ENCODE data around the gene GTF2I. TPM values are rescaled to one million over a fixed set of nuclear protein-coding genes. Genes with fewer than 3 reads are reported as not detected.

Gene GTF2I
- total RNA-seq, 1 experiment from 2014 or later: 357 TPM

DNA sequence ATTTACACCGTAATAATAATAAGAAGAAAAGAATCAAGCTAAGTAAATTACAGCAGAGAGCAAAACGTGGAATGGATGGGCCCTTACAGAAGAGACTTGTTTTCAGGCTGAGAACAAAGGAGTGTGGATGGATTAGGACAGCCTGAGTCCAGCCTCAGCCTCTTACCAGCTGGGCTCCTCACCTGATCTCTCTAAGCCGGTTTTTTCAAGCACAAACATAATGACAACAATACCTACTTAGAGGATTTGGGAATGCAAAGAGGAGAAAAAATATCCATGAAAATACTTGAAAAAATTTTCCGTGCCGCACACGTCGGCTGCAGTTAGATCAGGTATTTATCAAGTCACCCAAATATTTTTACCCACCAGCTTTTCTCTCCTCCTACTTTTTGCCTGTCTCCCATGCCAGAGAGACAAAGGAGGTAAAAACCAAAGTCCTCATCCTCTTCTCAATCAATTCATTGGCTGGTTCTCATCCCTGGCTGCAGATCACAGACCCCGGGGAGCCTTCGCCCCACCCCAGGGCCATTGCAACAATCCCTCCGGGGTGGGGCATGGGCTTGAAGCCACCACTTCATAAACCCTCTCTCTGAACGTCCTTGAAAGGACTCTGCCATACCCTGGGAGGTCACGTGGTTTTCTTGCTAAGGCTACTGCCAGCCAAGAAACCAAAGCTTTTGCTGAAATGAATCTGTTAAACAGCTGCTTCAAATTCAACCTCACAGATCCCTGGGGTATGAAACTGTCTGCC, 29.7 kb upstream of the GTF2I start:
- peak overlapping the region; percentile 31 for H4K8ac ChIP-seq (replicated peaks; ENCODE audit: insufficient read length, low read depth, low read length)
- TF ChIP-seq, protein P1, sequence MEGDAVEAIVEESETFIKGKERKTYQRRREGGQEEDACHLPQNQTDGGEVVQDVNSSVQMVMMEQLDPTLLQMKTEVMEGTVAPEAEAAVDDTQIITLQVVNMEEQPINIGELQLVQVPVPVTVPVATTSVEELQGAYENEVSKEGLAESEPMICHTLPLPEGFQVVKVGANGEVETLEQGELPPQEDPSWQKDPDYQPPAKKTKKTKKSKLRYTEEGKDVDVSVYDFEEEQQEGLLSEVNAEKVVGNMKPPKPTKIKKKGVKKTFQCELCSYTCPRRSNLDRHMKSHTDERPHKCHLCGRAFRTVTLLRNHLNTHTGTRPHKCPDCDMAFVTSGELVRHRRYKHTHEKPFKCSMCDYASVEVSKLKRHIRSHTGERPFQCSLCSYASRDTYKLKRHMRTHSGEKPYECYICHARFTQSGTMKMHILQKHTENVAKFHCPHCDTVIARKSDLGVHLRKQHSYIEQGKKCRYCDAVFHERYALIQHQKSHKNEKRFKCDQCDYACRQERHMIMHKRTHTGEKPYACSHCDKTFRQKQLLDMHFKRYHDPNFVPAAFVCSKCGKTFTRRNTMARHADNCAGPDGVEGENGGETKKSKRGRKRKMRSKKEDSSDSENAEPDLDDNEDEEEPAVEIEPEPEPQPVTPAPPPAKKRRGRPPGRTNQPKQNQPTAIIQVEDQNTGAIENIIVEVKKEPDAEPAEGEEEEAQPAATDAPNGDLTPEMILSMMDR (conservative IDR thresholded peaks at IDR 0.05): no peak
- H2AFZ ChIP-seq (ENCODE audit: low read length): no peak overlapping the region
- peak overlapping the region; percentile 63 for H4K5ac ChIP-seq (ENCODE audit: insufficient read length, low read depth, low read length)
- H3K4me1 Mint-ChIP-seq: peaks cover 21 to 34% of the 10 kb centered on the region in 2 experiments
- H3K18ac ChIP-seq (ENCODE audit: insufficient read length, low read depth, low read length): peak overlapping the region; percentile 64
- no peaks in the 10 kb centered on the region for H3K27me3 ChIP-seq (ENCODE audit: insufficient read depth, low read length)
- H3K4me1 ChIP-seq (ENCODE audit: insufficient read depth, low read length): no peaks in the 10 kb centered on the region; the same call in 1 of the 2 replicates
- H3K27ac ChIP-seq (ENCODE audit: insufficient read length, low read depth, low read length): peak overlapping the region; percentile 18
- no peak overlapping the region for H3K4ac ChIP-seq (ENCODE audit: low read depth, low read length)
- H3K27me3 Mint-ChIP-seq (ENCODE audit: low read depth): no peaks in the 10 kb centered on the region
- H2BK120ac ChIP-seq (ENCODE audit: low read depth, low read length, poor library complexity, severe bottlenecking): no peak overlapping the region
- peak; percentile 47 for DNase-seq
- H2BK20ac ChIP-seq (ENCODE audit: low read depth, low read length, poor library complexity, severe bottlenecking): no peak overlapping the region
- H3K4me3 Mint-ChIP-seq: peak overlapping the region; percentile 35 to 71
- H3K23me2 ChIP-seq (ENCODE audit: insufficient read length, low read depth, low read length, poor library complexity, severe bottlenecking): no peaks in the 10 kb centered on the region
- no peak overlapping the region for H2BK12ac ChIP-seq (ENCODE audit: insufficient read length, low read depth, low read length)
- no peaks in the 10 kb centered on the region; a peak in 1 of 5 replicates for H3K9me3 Mint-ChIP-seq
- no peak overlapping the region for H3K56ac ChIP-seq (ENCODE audit: insufficient read length, low read depth, low read length)
- H3K79me2 ChIP-seq (ENCODE audit: insufficient read depth, low read length): no peaks in the 10 kb centered on the region
- peak overlapping the region; percentile 21 for H3T11ph ChIP-seq (ENCODE audit: low read length)
- H3K79me1 ChIP-seq (ENCODE audit: insufficient read depth, low read depth, low read length, poor library complexity, severe bottlenecking): no peaks in the 10 kb centered on the region
- peak overlapping the region; percentile 41 for H2BK5ac ChIP-seq (ENCODE audit: insufficient read length, low read length)
- H3K36me3 Mint-ChIP-seq (ENCODE audit: insufficient read depth in 1 of 3, low read depth in 3 of 3): peaks cover 0 to 9% (median 0%) of the 10 kb centered on the region in 3 experiments; a peak in 1 of 7 replicates
- H2AK5ac ChIP-seq (ENCODE audit: insufficient read length, low read length): no peak overlapping the region
- WGBS (ENCODE audit: extremely low coverage, insufficient read length, low lambda C conversion rate): no CpG with 5 or more reads among the region's 12 CpGs
- no peaks in the 10 kb centered on the region for H3K9me3 ChIP-seq (ENCODE audit: control insufficient read depth, low read depth, low read length)
- peak overlapping the region; percentile 97 to 100 (median 100) for H3K27ac Mint-ChIP-seq
- no peak overlapping the region for H2BK15ac ChIP-seq (ENCODE audit: low read depth, low read length)
- peak overlapping the region; percentile 61 for H3K9ac ChIP-seq (ENCODE audit: extremely low read depth, insufficient read length, low read length)
- no peak overlapping the region for H3K23ac ChIP-seq (ENCODE audit: insufficient read length, low read depth, low read length)
- H4K91ac ChIP-seq (ENCODE audit: insufficient read length, low read depth, low read length): no peak overlapping the region
- H3K14ac ChIP-seq (ENCODE audit: insufficient read depth, low read length): no peak overlapping the region; the same call in 1 of the 2 replicates
- no peak overlapping the region for H3K4me2 ChIP-seq (ENCODE audit: insufficient read depth, insufficient read length, low read length)
- H4K20me1 ChIP-seq (ENCODE audit: control insufficient read depth, insufficient read depth, insufficient read length): no peaks in the 10 kb centered on the region

Measured in H9 (cell line).